Kidney glomerular epithelial cell (primary cell): ENCODE measurements around the gene OBSL1.

Experiments
- DNase-seq: peaks from one replicate; lab custom pipeline; 2025; lab: John Stamatoyannopoulos, UW

Gene OBSL1

GRCh38 chr2:219596954-219597551 is 25.7 kb upstream of the OBSL1 start:
- DNase-seq, result peak; percentile 62

GRCh38 chr2:219595256-219595655 is 23.9 kb upstream of the OBSL1 start:
- peak; percentile 37 for DNase-seq

- no peak for DNase-seq
Measured at GRCh38 chr2:219593154-219593553, 21.8 kb upstream of the OBSL1 start.

GRCh38 chr2:219592736-219593135 is 21.4 kb upstream of the OBSL1 start:
- DNase-seq, result no peak

- DNase-seq, result no peak
Measured at GRCh38 chr2:219591091-219591490, 19.8 kb upstream of the OBSL1 start.

DNA sequence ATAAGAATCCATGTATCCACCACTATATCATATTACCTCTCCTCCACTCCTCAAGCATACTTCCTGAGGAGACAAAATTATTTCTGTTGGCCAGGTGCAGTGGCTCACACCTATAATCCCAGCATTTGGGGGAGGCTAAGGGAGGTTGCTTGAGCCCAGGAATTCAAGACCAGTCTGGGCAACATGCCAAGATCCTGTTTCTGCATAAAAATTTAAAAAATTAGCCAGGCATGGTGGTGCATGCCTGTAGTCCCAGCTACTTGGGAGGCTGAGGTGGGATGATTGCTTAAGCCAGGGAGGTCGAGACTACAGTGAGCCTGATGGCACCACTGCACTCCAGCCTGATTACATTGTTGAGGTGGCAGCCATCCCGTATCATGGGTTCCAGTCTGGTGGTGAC is 10.0 kb upstream of the OBSL1 start:
- DNase-seq, result no peak

- DNase-seq, result no peak
Measured at GRCh38 chr2:219578811-219579613, 7.7 kb upstream of the OBSL1 start.

- DNase-seq, result peak; percentile 33
Measured at GRCh38 chr2:219576505-219577388, 5.4 kb upstream of the OBSL1 start.

- no peak for DNase-seq
Measured at GRCh38 chr2:219575566-219576504, 4.5 kb upstream of the OBSL1 start.

DNA sequence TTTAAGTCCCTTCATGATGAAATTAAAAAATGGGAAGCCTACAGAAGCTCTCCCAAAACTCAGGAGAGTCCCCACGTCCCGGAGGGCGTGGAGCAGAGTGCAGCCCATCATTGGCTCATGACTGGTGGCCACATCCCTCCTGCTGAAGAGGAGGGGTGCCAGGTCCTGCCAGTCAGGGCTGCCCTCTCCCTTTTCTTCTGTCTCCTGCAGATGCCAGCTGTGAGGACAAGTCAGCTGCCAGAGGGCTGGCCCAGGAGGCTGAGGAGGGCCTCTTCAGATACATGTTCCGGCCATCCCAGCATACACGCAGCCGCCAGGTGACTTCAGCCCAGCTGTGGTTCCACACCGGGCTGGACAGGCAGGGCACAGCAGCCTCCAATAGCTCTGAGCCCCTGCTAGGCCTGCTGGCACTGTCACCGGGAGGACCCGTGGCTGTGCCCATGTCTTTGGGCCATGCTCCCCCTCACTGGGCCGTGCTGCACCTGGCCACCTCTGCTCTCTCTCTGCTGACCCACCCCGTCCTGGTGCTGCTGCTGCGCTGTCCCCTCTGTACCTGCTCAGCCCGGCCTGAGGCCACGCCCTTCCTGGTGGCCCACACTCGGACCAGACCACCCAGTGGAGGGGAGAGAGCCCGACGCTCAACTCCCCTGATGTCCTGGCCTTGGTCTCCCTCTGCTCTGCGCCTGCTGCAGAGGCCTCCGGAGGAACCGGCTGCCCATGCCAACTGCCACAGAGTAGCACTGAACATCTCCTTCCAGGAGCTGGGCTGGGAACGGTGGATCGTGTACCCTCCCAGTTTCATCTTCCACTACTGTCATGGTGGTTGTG is 3.4 kb upstream of the OBSL1 start:
- DNase-seq, result no peak

DNA sequence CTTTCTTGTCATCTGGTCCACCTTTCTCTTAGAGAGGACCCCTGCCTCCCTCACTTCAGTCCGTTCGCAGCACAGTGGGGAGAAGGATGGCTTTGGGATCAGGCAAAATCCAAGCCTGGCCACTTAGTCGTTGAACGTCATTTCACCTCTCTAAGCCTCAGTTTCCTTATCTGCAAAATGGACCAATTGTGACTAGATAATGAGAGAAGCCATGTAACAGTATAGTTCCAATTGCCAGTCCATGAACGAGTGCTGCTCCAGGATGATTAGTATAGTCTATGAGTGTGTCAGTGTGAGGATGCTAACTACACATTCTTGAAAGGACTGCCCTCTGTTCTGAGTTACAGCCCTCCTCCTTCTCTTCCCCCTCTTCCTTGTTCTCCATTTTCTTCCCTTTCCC is 1.8 kb upstream of the OBSL1 start:
- no peak for DNase-seq

DNA sequence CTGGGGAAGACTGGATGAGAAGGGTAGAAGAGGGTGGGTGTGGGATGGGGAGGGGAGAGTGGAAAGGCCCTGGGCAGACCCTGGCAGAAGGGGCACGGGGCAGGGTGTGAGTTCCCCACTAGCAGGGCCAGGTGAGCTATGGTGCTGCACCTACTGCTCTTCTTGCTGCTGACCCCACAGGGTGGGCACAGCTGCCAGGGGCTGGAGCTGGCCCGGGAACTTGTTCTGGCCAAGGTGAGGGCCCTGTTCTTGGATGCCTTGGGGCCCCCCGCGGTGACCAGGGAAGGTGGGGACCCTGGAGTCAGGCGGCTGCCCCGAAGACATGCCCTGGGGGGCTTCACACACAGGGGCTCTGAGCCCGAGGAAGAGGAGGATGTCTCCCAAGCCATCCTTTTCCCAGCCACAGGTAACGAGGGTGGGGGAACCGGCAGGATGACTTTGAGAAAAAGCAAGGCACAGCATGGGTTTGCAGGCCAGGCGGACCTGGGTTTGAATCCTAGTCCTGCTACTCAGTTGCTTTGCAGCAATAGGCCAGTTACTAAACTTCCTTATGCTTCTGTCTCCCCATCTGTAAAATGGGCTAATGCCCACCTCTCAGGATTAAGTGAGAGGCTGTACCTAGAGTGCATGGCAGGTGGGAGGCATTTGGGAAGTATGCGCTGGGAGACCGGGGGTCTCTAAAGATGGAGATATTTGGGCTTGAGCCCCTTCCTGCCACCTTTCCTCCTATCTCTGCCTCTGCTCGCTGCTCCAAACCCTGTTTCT is 1.1 kb upstream of the OBSL1 start, which contains the start of gene INHA:
INHA (plus strand) TSS at position 74 of the 765 bp plus-strand sequence; CDS start at position 139, 65 bp downstream.
- DNase-seq, result no peak

- DNase-seq, result no peak
Measured at GRCh38 chr2:219570924-219571310, 422 bp downstream of the OBSL1 start.

DNA sequence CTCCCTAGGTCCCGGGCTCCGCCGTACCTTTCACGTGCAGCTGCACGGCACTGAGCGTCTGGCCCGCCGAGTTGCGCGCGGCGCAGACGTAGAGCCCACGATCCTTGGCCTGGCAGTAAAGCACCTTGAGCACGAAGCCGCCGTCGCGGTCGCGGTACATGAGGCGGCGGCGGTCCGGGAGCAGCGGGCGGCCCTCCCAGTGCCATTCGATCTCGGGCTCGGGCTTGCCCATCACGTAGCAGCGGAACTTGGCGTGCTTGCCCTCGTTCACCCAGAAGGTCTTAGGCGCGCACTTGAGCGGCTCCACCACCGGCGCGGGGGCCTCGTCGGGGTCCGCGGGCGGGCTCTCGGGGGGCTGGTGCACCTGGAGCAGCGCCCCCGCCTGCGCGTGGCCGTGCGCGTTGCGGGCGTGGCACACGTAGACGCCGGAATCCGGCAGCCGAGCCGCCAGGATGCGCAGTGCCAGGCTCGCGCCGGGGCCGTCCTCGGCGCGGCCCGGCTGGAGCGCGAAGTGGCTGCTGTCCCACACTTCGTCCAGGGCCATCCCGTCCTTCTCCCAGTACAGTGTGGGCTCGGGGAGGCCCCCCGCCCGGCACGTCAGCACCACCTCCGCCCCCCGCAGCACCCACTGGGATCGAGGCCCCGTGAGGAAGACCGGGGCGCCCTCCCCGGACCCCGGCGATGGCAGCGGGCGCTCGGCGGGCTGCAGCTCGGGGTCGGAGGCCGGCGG is 980 bp downstream of the OBSL1 start:
- DNase-seq, result no peak

DNA sequence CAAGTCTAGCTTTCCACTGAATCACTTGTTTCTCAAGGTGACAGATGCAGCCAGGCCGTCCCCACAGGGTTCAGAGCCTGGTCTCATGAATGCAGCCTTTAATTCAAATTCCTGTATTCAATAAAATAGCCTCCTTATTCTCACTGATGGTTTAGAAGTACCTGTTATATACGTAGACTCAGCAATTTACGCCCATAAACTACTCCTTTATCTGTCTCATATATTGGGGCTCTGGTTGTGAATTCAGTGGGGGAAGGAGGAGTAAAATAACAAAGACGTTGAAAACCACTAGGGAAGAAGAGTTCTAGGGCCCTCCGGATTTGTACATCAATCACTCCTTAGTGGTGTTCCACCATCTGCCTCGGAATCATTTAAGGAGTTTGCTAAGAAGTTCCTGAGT is 1.7 kb downstream of the OBSL1 start:
- no peak for DNase-seq

- no peak for DNase-seq
Measured at GRCh38 chr2:219569041-219569440, 2.3 kb downstream of the OBSL1 start.

GRCh38 chr2:219567791-219568361 is 3.5 kb downstream of the OBSL1 start:
- no peak for DNase-seq

- no peak for DNase-seq
Measured at GRCh38 chr2:219567131-219567530, 4.2 kb downstream of the OBSL1 start.

DNA sequence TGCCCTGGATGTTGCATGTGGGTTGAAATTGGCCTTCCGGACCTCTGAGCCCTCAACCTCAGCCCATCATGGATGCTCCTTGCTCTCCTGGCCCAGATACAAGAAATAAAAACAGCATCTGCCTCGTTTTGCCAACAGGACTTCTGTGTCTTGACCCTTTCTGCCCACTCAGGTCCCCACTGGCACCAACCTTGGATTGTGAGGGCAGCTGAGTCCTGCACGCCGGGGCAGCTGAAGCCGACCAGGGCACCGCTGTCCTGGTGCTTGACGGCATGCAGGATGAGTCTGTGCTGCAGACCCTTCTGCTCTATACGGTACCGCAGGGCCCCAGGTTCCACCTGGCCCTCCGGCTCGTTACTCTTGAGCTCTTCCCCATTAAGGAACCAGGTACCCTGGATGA is 4.7 kb downstream of the OBSL1 start:
- no peak for DNase-seq
